Neuronal stem cell (in vitro differentiated cells): ENCODE data around the gene SYNPR.

Source experiments
- DNase-seq: peaks from one replicate; pipeline ENCODE4 v3.0.0-alpha.2; 2013; ENCODE audit warnings: low spot score
- H2AFZ ChIP-seq: one replicate; pipeline ENCODE4 v1.6.1; 2013; ENCODE audit warnings: mild to moderate bottlenecking, low read length, inconsistent platforms
- H2AK5ac ChIP-seq: 2 replicates; pipeline ENCODE4 v1.6.1; 2013; ENCODE audit warnings: low read depth, mild to moderate bottlenecking, inconsistent platforms, low read length, moderate library complexity, mixed read lengths
- H2BK120ac ChIP-seq: 2 replicates; pipeline ENCODE4 v1.6.1; 2013; ENCODE audit warnings: low read depth, mild to moderate bottlenecking, inconsistent platforms, low read length, moderate library complexity, mixed read lengths
- H2BK12ac ChIP-seq: one replicate; pipeline ENCODE4 v1.6.1; 2013; ENCODE audit warnings: low read length, inconsistent platforms
- H2BK15ac ChIP-seq: 2 replicates; pipeline ENCODE4 v1.6.1; 2013; ENCODE audit warnings: mild to moderate bottlenecking, low read length, inconsistent platforms, mixed read lengths
- H2BK5ac ChIP-seq: one replicate; pipeline ENCODE4 v1.6.1; 2013; ENCODE audit warnings: inconsistent platforms, mild to moderate bottlenecking, low read length, moderate library complexity
- H3K14ac ChIP-seq: one replicate; pipeline ENCODE4 v1.6.1; 2013; ENCODE audit warnings: low read length, inconsistent platforms
- H3K18ac ChIP-seq: 2 replicates; pipeline ENCODE4 v1.6.1; 2013; ENCODE audit warnings: low read length, inconsistent platforms
- H3K23ac ChIP-seq: 2 replicates; pipeline ENCODE4 v1.6.1; 2013; ENCODE audit warnings: low read depth, mild to moderate bottlenecking, mixed read lengths, low read length, inconsistent platforms; ENCODE audit not compliant: poor library complexity
- H3K27ac ChIP-seq: replicated peaks from 3 replicates; pipeline ENCODE4 v1.5.1; 2013; ENCODE audit warnings: low read length, inconsistent platforms
- H3K27me3 ChIP-seq, 3 experiments: 2 replicates each; pipeline ENCODE4 v1.6.1; 2013; ENCODE audit warnings: low read length in 3 of 3, mild to moderate bottlenecking in 2 of 3, inconsistent platforms in 1 of 3, low read depth in 1 of 3, mixed read lengths in 1 of 3, moderate library complexity in 1 of 3; ENCODE audit not compliant: control insufficient read depth in 3 of 3, insufficient read depth in 3 of 3
- H3K36me3 ChIP-seq, 2 donors: replicated peaks in 1 of 2; 2 replicates each; pipeline ENCODE4 v1.6.1; 2013; ENCODE audit warnings: low read length in 2 of 2; ENCODE audit not compliant: control insufficient read depth in 2 of 2, insufficient read depth in 2 of 2
- H3K4ac ChIP-seq: 2 replicates; pipeline ENCODE4 v1.6.1; 2013; ENCODE audit warnings: inconsistent platforms, mild to moderate bottlenecking, low read length, moderate library complexity
- H3K4me1 ChIP-seq, 2 donors: 1 replicate in 1 of 2; 2 replicates in 1 of 2; pipeline ENCODE4 v1.6.1; 2013; ENCODE audit warnings: low read length in 2 of 2, low read depth in 1 of 2; ENCODE audit not compliant: control insufficient read depth in 2 of 2, insufficient read depth in 1 of 2
- H3K4me2 ChIP-seq: one replicate; pipeline ENCODE4 v1.6.1; 2013; ENCODE audit warnings: mild to moderate bottlenecking, low read length, inconsistent platforms; ENCODE audit not compliant: insufficient read depth, poor library complexity, severe bottlenecking
- H3K4me3 ChIP-seq, 2 donors: 2 replicates each; pipeline ENCODE4 v1.5.1; 2013; ENCODE audit warnings: low read length in 2 of 2, mild to moderate bottlenecking in 2 of 2, inconsistent platforms in 1 of 2, moderate library complexity in 1 of 2
- H3K79me1 ChIP-seq: one replicate; pipeline ENCODE4 v1.6.1; 2013; ENCODE audit warnings: low read depth, mild to moderate bottlenecking, inconsistent platforms, low read length, moderate library complexity
- H3K9ac ChIP-seq: one replicate; pipeline ENCODE4 v1.6.1; 2013; ENCODE audit warnings: mild to moderate bottlenecking, low read depth, low read length, inconsistent platforms; ENCODE audit not compliant: poor library complexity
- H3K9me3 ChIP-seq, 2 donors: replicated peaks in 1 of 2; 2 replicates each; pipeline versions ENCODE3 to v1.6.1; 2013; ENCODE audit warnings: low read length in 2 of 2, mild to moderate bottlenecking in 2 of 2, inconsistent platforms in 1 of 2, low read depth in 1 of 2, mixed read lengths in 1 of 2, moderate library complexity in 1 of 2; ENCODE audit not compliant: control insufficient read depth in 2 of 2, insufficient read depth in 1 of 2
- H4K8ac ChIP-seq: one replicate; pipeline ENCODE4 v1.6.1; 2013; ENCODE audit warnings: low read depth, mild to moderate bottlenecking, inconsistent platforms, low read length, moderate library complexity
- H4K91ac ChIP-seq: one replicate; pipeline ENCODE4 v1.6.1; 2013; ENCODE audit warnings: low read length, low read depth, mild to moderate bottlenecking, inconsistent platforms; ENCODE audit not compliant: poor library complexity
- WGBS, 2 donors: extraction: QIAGEN DNeasy Blood & Tissue Kit; methylation state at CpG; one replicate each; pipeline ENCODE4 v1.1.7; 2013; ENCODE audit warnings: missing lambda C conversion rate in 2 of 2, mixed read lengths in 1 of 2; ENCODE audit not compliant: insufficient read length in 2 of 2, insufficient replicate concordance in 1 of 2; ENCODE audit errors: extremely low coverage in 2 of 2; 5-methylcytosine and 5-hydroxymethylcytosine counted together

SYNPR gene

DNA sequence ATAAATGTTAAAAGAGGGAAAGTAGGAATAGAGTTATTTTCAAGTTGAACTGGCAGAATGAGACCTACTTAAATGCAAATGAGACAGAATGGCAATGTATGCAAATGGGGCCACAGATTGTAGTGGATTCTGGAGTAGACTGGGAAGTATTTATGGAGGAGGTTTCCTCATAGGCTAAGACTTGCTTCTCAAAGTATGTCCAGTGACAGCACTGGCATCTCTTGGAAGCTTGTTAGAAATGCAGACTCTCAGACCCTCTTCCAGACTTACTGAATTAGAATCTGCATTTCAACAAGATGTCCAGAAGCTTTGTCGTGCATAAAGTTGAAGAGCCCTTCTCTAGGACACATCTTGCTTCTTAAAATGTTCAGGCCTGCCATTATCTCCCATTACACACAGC, 306.6 kb downstream of the SYNPR start:
- Histone ChIP-seq H2AFZ (no peak overlapping the region), H3K27ac (no peak overlapping the region), H2BK5ac (no peak overlapping the region), H2BK12ac (no peak overlapping the region), H3K79me1 (no peaks in the 10 kb centered on the region), H3K9me3 (peaks cover 0 to 3% of the 10 kb centered on the region in 2 donors), H3K36me3 (no peaks in the 10 kb centered on the region), H2AK5ac (no peak overlapping the region), H3K4ac (no peak overlapping the region), H4K91ac (no peak overlapping the region), H3K18ac (no peak overlapping the region), H3K4me3 (no peak overlapping the region), H3K4me1 (no peaks in the 10 kb centered on the region), H2BK15ac (no peak overlapping the region), H3K23ac (no peak overlapping the region), H3K27me3 (no peaks in the 10 kb centered on the region), H3K9ac (no peak overlapping the region), H4K8ac (no peak overlapping the region), H2BK120ac (no peak overlapping the region), H3K14ac (no peak overlapping the region), H3K4me2 (no peak overlapping the region)
- no CpG with 5 or more reads among the region's 1 CpG for WGBS, 2 donors
- no peak for DNase-seq

DNA sequence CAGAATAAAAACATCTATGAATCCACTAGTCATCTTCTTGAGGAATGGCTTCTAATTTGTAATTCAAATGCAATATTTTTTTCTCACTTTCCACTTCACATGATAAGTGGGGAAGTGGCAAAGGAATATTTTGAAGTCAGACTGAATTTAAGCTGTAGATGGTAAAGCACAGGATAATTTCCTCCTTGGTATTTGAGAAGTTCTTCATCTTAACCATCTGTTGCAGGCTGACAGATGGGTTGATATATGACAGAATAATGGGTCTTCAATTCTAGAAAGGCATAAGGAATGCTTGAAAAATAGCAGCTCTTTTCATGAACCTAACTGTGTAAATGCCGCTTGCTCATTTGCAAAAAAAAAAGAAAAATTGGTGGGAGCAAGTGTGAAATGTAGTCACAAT, 307.8 kb downstream of the SYNPR start:
- Histone ChIP-seq H4K91ac (no peak overlapping the region), H3K79me1 (no peaks in the 10 kb centered on the region), H3K14ac (no peak overlapping the region)

DNA sequence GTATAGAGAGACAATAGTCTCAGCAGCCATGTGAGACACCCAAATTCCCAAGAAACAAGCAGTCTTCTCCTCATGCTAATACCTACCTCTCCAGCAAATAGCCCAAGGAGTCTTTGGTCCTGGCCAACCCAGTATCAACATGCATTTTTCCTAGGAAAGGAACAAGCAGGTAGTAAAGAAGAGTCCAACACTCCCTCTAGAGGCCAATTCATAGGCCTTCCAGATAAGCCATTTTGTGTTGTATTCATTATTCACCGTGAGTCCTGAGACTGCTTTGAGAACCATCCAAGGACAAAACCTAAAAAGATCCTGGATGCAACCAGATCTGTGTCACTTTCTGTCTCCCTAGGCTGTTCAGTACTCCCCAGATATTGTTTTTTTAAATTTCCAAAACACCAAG, 310.8 kb downstream of the SYNPR start:
- H2BK15ac ChIP-seq = no peak overlapping the region
- no peak overlapping the region for H2BK120ac ChIP-seq
- no peaks in the 10 kb centered on the region for H3K4me1 ChIP-seq
- H3K4me2 ChIP-seq = no peak overlapping the region
- no peaks in the 10 kb centered on the region for H3K36me3 ChIP-seq
- H2AK5ac ChIP-seq = no peak overlapping the region
- H3K4ac ChIP-seq = no peak overlapping the region
- H2BK12ac ChIP-seq = no peak overlapping the region
- no peak overlapping the region for H3K14ac ChIP-seq
- H3K9ac ChIP-seq = no peak overlapping the region
- no peak for DNase-seq
- no peak overlapping the region for H4K91ac ChIP-seq
- H4K8ac ChIP-seq = no peak overlapping the region
- no peaks in the 10 kb centered on the region for H3K79me1 ChIP-seq
- no peak overlapping the region for H2BK5ac ChIP-seq
- no peak overlapping the region for H2AFZ ChIP-seq
- no peaks in the 10 kb centered on the region for H3K27me3 ChIP-seq
- H3K9me3 ChIP-seq = peaks cover 0 to 3% of the 10 kb centered on the region in 2 donors
- no peak overlapping the region for H3K4me3 ChIP-seq
- no CpG with 5 or more reads among the region's 1 CpG for WGBS, 2 donors
- H3K18ac ChIP-seq = no peak overlapping the region
- H3K27ac ChIP-seq = no peak overlapping the region
- no peak overlapping the region for H3K23ac ChIP-seq

More for the DNA sequence above, 307.8 kb downstream of the SYNPR start:
- Histone ChIP-seq H3K27ac (no peak overlapping the region), H2BK5ac (no peak overlapping the region), H3K4me3 (no peak overlapping the region), H3K18ac (no peak overlapping the region), H2BK12ac (no peak overlapping the region), H3K4ac (no peak overlapping the region), H2BK120ac (no peak overlapping the region), H4K8ac (no peak overlapping the region), H2AK5ac (no peak overlapping the region), H3K36me3 (no peaks in the 10 kb centered on the region), H3K23ac (no peak overlapping the region), H3K4me1 (no peaks in the 10 kb centered on the region), H3K9ac (no peak overlapping the region), H2AFZ (no peak overlapping the region), H3K4me2 (no peak overlapping the region), H3K27me3 (no peaks in the 10 kb centered on the region), H3K9me3 (peaks cover 0 to 3% of the 10 kb centered on the region in 2 donors), H2BK15ac (no peak overlapping the region)
- WGBS, 2 donors = no CpG with 5 or more reads among the region's 1 CpG
- DNase-seq = no peak

DNA sequence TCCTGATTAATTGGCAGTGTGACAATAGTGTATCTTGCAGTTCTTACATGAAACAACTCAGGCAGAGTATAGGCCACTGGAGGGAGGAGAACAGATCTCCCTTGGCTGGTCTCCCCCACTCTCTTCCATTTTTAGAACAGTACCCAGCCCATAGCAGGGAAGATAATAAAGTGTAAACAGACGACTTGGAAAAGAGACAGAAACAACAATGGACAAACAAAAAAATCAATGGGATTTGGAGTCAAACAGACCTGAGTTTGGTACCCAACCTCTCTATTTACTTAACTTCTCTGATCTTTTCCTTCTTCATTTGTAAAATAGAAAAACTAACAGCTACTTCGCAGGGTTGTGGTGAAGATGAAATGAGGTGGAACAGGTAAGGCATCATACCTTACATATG, 315.7 kb downstream of the SYNPR start:
- DNase-seq = no peak
- Histone ChIP-seq H3K23ac (no peak overlapping the region), H3K14ac (no peak overlapping the region), H2BK12ac (no peak overlapping the region), H3K36me3 (no peaks in the 10 kb centered on the region), H3K4me1 (no peaks in the 10 kb centered on the region), H3K4me2 (no peak overlapping the region), H4K91ac (no peak overlapping the region), H3K4me3 (no peak overlapping the region), H3K27me3 (no peaks in the 10 kb centered on the region), H4K8ac (no peak overlapping the region), H3K79me1 (no peaks in the 10 kb centered on the region), H3K4ac (no peak overlapping the region), H3K9ac (no peak overlapping the region), H2BK5ac (no peak overlapping the region), H3K18ac (no peak overlapping the region), H3K27ac (no peak overlapping the region), H2AFZ (no peak overlapping the region), H2BK120ac (no peak overlapping the region), H2AK5ac (no peak overlapping the region), H2BK15ac (no peak overlapping the region), H3K9me3 (peaks cover 0 to 3% of the 10 kb centered on the region in 2 donors)
- no CpG with 5 or more reads among the region's 2 CpGs for WGBS, 2 donors
